Measurements from ENCODE around the gene EID2B. TPM values are rescaled to one million over a fixed set of nuclear protein-coding genes. Genes with fewer than 3 reads are reported as not detected.

The EID2B gene
- total RNA-seq = 2.9 and 5.3 TPM in 2 replicates

GRCh38 chr19:39532233-39533002 lies at the start of gene EID2B:
Gene EID2B, minus strand, starts transcription at chr19:39532852. Its CDS starts 50 bp downstream, at chr19:39532802.

GRCh38 chr19:39539518-39540332 lies 7.1 kb upstream of the EID2B start, which contains the start of gene EID2:
Gene EID2, minus strand, starts transcription at chr19:39540161. Its CDS starts 82 bp downstream, at chr19:39540079.

GRCh38 chr19:39514840-39515550 lies 17.7 kb downstream of the EID2B start, which contains the start of gene SELENOV:
Gene SELENOV, plus strand, starts transcription at chr19:39515139. Its CDS starts 74 bp downstream, at chr19:39515213.

GRCh38 chr19:39498798-39499642 lies 33.6 kb downstream of the EID2B start, which contains the start of gene DLL3:
Gene DLL3, plus strand, starts transcription at chr19:39498947. Its CDS starts 28 bp downstream, at chr19:39498975.

Other genes starting within 250 kb of the EID2B start
- gene IFNL1, start 236.4 kb downstream of the EID2B start, total RNA-seq = not detected in 2 replicates
- gene LRFN1, start 212.0 kb downstream of the EID2B start, total RNA-seq = 0.22 and 0.43 TPM in 2 replicates
- 326 and 329 TPM in 2 replicates for gene GMFG, start 196.8 kb downstream of the EID2B start, total RNA-seq
- gene SAMD4B, start 190.4 kb downstream of the EID2B start, total RNA-seq = 21.3 and 27.1 TPM in 2 replicates
- 23.8 and 24.8 TPM in 2 replicates for gene PAF1, start 141.7 kb downstream of the EID2B start, total RNA-seq
- 11.4 and 12.5 TPM in 2 replicates for gene MED29, start 141.5 kb downstream of the EID2B start, total RNA-seq
- gene ZFP36, start 126.0 kb downstream of the EID2B start, total RNA-seq = 2.0 and 7.6 TPM in 2 replicates
- gene PLEKHG2, start 120.2 kb downstream of the EID2B start, total RNA-seq = 12.9 and 23.0 TPM in 2 replicates
- 108 and 134 TPM in 2 replicates for gene RPS16, start 96.9 kb downstream of the EID2B start, total RNA-seq
- 37.2 and 42.9 TPM in 2 replicates for gene SUPT5H, start 87.3 kb downstream of the EID2B start, total RNA-seq
- gene TIMM50, start 52.0 kb downstream of the EID2B start, total RNA-seq = 35.5 and 38.6 TPM in 2 replicates
- gene DLL3, start 33.9 kb downstream of the EID2B start, total RNA-seq = 0.09 and 0.11 TPM in 2 replicates
- not detected in 2 replicates for gene SELENOV, start 17.7 kb downstream of the EID2B start, total RNA-seq
- gene EID2, start 7.3 kb upstream of the EID2B start, total RNA-seq = 13.5 and 15.0 TPM in 2 replicates
- not detected in 2 replicates for gene LGALS13, start 69.7 kb upstream of the EID2B start, total RNA-seq
- not detected in 2 replicates for gene LGALS16, start 123.1 kb upstream of the EID2B start, total RNA-seq
- not detected in 2 replicates for gene LGALS14, start 171.6 kb upstream of the EID2B start, total RNA-seq
- not detected in 2 replicates for gene CLC, start 205.2 kb upstream of the EID2B start, total RNA-seq
- gene LEUTX, start 246.0 kb upstream of the EID2B start, total RNA-seq = not detected in 2 replicates

Data from dermis lymphatic vessel endothelial cell (primary cell).